Measurements from ENCODE around the gene UNC13A.

UNC13A gene

DNA sequence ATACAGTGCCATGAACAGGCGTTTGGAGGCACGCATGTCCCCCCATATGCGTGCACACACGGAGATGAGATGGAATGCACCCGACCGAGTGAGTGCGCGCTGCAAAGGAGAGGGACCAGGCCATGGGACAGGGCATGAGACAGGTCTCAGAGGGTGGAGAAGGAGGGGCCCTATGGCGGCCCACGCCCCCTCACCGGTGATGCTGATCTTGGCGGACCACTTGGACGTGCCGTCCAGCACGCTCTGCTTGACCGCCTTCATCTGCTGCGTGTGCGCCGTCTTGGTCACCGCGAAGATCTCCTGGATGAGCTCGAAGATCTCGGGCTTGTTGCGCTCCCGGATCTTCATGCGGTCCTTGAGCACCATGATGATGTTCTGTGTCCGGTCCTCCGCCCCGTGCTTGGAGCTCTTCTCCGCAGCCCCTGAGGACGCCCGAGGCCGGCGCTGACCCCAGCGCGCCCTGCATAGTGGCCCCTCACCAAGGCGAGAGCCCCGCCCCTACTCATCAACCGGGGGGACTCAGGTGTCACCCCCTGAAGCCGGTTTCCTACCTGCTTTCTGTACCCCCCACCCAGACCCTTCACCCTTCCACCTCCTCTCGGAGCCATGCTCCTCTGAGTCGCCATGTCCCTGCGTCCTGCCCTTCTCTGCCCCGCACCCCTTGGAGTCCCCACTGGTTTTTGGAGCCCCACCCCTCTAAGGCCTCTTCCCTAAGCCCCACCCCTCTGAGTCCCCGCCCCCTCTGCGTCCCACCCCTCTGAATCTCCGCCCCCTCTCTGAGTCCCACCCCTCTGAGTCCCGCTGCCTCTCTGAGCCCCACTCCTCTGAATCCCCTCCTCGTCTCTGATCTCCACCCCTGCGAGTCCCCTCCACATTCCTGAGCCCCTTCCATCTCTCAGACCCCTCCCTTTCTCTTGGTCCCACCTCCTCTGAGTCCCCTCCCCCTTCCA lies 40.8 kb downstream of the UNC13A start:
- no peak overlapping the region for H3K4me3 ChIP-seq (ENCODE audit: low read depth, low read length)
- TF ChIP-seq, protein P1, sequence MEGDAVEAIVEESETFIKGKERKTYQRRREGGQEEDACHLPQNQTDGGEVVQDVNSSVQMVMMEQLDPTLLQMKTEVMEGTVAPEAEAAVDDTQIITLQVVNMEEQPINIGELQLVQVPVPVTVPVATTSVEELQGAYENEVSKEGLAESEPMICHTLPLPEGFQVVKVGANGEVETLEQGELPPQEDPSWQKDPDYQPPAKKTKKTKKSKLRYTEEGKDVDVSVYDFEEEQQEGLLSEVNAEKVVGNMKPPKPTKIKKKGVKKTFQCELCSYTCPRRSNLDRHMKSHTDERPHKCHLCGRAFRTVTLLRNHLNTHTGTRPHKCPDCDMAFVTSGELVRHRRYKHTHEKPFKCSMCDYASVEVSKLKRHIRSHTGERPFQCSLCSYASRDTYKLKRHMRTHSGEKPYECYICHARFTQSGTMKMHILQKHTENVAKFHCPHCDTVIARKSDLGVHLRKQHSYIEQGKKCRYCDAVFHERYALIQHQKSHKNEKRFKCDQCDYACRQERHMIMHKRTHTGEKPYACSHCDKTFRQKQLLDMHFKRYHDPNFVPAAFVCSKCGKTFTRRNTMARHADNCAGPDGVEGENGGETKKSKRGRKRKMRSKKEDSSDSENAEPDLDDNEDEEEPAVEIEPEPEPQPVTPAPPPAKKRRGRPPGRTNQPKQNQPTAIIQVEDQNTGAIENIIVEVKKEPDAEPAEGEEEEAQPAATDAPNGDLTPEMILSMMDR (IDR thresholded peaks at IDR 0.05; ENCODE audit: low read depth, low read length) = no peak

DNA sequence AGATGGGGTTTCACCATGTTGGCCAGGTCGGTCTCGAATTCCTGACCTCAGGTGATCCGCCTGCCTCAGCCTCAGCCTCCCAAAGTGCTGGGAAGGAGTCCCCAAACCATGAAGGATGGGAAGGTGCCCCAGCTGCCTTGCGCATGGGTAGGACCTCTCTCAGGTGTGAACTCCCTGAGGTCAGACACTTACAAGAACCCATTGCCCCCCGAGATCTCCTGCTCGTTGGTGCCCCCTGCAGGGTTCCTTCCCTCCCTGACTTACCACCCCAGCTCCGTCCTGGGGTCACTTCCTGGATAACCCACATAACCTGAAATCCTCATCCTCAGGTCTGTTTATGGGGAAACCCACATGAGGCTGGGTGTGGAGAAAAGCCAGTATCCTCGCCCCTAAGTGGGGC lies 41.7 kb downstream of the UNC13A start:
- H3K4me3 ChIP-seq (ENCODE audit: low read depth, low read length) = no peak overlapping the region
- TF ChIP-seq, protein P1 (IDR thresholded peaks at IDR 0.05; ENCODE audit: low read depth, low read length) = no peak

DNA sequence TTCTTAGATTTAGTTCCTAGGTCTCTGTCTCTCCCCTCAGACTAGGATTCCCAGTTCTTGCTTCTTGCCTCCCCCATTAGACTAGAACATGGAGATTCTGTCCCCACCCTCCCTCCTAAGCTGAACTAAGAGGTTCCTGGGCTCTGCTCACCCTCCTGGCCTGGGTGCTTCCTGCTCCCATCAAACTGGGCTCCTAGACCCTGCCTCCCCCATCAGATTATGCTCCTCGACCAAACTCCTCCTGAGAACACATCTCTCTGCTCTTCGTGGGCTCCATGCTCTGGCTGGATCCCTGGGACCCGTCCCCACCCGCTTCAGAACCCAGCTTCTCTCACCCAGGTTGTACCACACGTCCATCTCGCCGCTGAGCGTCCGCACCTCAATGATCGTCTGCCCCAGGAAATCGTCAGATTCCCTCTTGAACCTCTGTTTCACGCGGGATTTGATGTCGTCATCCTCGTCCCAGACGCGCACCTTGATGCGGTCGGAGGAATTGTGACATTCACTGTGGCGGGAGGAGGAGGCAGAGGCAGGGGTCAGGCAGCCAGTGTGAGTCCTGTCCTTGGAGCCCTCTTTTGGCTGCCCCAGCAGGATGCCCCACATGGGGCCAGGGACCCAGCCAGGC lies 42.7 kb downstream of the UNC13A start:
- TF ChIP-seq, protein P1 (IDR thresholded peaks at IDR 0.05; ENCODE audit: low read depth, low read length) = no peak

DNA sequence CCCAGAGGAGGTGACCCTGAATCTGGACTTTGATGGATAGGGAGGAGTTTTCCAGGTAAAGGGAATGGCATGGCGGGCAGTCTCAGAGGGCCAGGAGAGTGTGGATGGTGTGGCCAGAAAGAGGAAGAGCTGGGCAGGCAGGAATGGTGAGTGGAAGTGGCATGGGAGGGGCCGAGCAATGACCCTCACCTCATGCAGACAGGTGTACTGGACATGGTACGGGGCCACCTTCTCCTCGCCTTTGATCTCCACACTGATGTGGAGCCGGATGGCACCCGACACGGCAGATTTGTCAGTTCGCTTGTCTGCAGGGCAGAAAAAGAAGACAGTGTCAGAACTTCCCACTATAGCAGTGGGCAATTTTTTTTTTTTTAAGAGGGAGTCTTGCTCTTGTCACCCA lies 45.5 kb downstream of the UNC13A start:
- TF ChIP-seq, protein P1 (IDR thresholded peaks at IDR 0.05; ENCODE audit: low read depth, low read length) = no peak

More for the DNA sequence above, 42.7 kb downstream of the UNC13A start:
- H3K4me3 ChIP-seq (ENCODE audit: low read depth, low read length) = no peak overlapping the region

DNA sequence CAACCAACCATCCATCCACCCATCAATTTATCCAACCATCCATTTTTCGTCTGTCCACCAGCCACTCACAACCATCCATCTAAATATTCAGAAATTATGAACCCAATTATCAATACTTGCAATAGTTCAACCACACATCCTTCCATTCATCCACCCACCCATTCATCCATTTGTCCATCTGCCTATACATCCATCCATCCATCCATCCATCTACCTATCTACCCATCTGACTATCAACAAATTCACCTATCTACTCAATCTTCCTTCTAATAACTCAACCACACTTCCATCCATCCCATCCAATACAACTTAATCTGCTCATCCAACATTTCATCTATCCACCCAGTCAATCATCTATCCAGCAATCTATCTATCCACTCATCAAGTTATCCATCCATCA lies 46.3 kb downstream of the UNC13A start:
- TF ChIP-seq, protein P1 (IDR thresholded peaks at IDR 0.05; ENCODE audit: low read depth, low read length) = no peak

More for the DNA sequence above, 45.5 kb downstream of the UNC13A start:
- H3K4me3 ChIP-seq (ENCODE audit: low read depth, low read length) = no peak overlapping the region

DNA sequence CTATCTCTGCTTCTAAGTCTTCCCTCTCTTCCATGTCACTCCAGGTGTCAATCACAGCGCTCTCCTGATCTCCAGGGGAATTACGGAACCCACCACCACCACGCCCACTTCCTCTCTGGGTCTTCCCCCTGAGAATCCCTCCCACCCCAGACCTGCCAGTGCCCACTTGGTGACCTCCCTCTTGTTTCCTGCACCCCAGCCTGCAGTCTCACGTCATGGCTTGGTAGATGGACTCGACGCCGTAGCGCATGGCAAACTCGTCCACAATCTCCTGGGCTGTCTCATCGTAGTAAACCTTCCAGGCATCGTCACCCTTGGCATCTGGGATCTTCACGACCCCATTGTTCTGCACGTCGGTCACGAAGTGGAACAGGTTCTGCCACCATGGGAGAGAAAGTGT lies 47.0 kb downstream of the UNC13A start:
- no peak overlapping the region for H3K4me3 ChIP-seq (ENCODE audit: low read depth, low read length)
- TF ChIP-seq, protein P1 (IDR thresholded peaks at IDR 0.05; ENCODE audit: low read depth, low read length) = no peak

More for the DNA sequence above, 46.3 kb downstream of the UNC13A start:
- no peak overlapping the region for H3K4me3 ChIP-seq (ENCODE audit: low read depth, low read length)

DNA sequence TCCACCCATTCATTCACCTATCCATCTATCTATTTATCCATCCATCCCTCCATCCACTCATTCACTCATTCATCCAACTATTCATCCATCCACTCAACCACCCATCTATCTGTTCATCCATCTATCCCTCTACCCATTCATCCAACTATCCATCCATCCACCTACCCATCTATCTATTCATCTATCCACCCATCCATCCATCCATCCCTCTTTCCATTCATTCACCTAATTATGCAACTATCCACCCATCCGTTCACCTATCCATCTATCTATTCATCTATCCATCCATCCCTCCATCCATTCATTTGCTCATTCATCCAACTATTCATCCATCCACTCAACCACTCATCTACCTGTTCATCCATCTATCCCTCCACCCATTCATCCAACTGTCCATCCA lies 54.5 kb downstream of the UNC13A start:
- TF ChIP-seq, protein P1 (IDR thresholded peaks at IDR 0.05; ENCODE audit: low read depth, low read length) = no peak
- H3K4me3 ChIP-seq (ENCODE audit: low read depth, low read length) = no peak overlapping the region

Measured in WI38 (cell line).